GM10248 (cell line): ENCODE data around the gene ALG2.
"Not testable (repeated sequence)": the region's sequence is repeated elsewhere in the genome, so short reads cannot be mapped to it uniquely, and the experiment has no call there.

ENCODE experiments used
- CTCF ChIA-PET: fragments of 300-600 bp; sonication (Branson Sonifier 250); formaldehyde crosslinking; extraction: SDS; loops from one replicate; lab custom pipeline; 2021; ENCODE audit warnings: antibody characterized with exemption; lab: Yijun Ruan, JAX
- POLR2A ChIA-PET: fragments of 350-650 bp; sonication (Branson Sonifier 250); formaldehyde crosslinking; extraction: SDS; loops from one replicate; lab custom pipeline; 2020; ENCODE audit warnings: antibody characterized with exemption; lab: Yijun Ruan, JAX
- DNase-seq: peaks from one replicate; pipeline ENCODE4 v3.0.0; 2012; ENCODE audit errors: extremely low spot score
- CTCF ChIP-seq: IDR thresholded peaks from 2 replicates; pipeline ENCODE4 v1.5.1; 2012; ENCODE audit warnings: mild to moderate bottlenecking, low read depth; ENCODE audit errors: extremely low read depth, missing control alignments, control extremely low read depth

ALG2 gene

GRCh38 chr9:99238331-99238730, 16.6 kb upstream of the ALG2 start:
- DNase-seq: no peak
- ChIA-PET POLR2A (no interaction called here), CTCF (no interaction called here)
- no peak for TF ChIP-seq CTCF

GRCh38 chr9:99237849-99238248, 16.1 kb upstream of the ALG2 start:
- POLR2A ChIA-PET: not testable (repeated sequence)

GRCh38 chr9:99237356-99237755, 15.6 kb upstream of the ALG2 start:
- DNase-seq: no peak
- ChIA-PET POLR2A (no interaction called here), CTCF (no interaction called here)
- TF ChIP-seq CTCF: no peak

More at GRCh38 chr9:99237849-99238248, 16.1 kb upstream of the ALG2 start:
- DNase-seq, CTCF ChIA-PET: not testable (repeated sequence)

DNA sequence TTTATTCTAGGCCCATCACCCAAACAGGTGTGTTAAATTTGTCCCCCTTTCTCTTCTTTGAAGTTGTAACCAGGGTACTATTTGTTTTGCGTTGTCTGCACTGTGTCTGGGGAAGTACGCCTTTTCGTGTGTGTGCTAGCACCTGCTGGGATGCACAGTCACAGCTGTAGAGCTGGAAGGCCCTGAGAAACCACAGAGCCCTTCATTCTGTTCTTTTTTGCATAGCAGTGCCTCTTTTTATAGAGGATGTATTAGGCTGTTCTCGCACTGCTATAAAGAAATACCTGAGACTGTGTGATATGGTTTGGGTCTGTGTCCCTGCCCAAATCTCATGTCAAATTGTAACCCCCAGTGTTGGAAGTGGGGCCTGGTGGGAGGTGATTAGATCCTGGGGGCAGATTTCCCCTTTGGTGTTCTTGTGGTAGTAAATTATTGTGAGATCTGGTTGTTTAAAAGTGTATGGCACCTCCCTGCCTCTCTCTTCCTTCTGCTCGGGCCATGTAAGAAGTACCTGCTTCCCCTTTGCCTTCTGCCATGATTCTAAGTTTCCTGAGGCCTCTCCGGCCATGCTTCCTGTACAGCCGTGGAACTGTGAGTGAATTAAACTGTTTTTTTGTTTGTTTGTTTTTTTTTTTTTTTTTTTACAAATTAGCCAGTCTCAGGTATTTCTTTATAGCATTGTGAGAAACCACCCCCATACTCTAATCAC, 14.3 kb upstream of the ALG2 start:
- DNase-seq: peak; percentile 74
- POLR2A ChIA-PET: interaction anchor here (1.3 to 2.8 kb wide), 2 partner anchors 11 to 14 kb away, joined by 3 to 12 read pairs; partner anchors contain the start of genes ALG2 and SEC61B
- CTCF ChIA-PET: interaction anchor here (6.3 to 6.7 kb wide), 2 partner anchors 14 to 50 kb away, joined by 86 to 97 read pairs; partner anchors contain the start of genes ALG2 and SEC61B
- no peak for TF ChIP-seq CTCF

DNA sequence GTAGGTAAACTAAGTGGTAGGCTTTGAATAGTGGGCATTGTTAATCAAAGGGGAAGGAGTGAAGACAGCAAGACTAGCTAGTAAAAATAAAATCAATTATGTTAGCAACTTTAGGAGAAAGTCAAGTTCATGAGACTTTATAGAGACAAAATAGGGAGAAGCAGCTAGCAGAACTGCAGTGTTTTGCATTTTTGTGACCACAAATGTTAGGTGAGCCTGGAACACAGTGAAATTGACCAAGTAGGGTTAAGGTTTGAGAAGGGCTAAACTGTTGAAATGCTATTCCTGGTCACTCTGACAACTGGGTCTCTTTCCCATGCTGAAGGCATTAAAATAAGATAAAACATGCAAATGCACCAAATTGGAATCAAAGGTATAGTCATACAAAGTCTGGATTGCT, 13.3 kb upstream of the ALG2 start:
- no peak for DNase-seq
- ChIA-PET POLR2A (interaction anchor here (1.3 to 2.8 kb wide), 2 partner anchors 10 to 13 kb away, joined by 3 to 12 read pairs; partner anchors contain the start of genes ALG2 and SEC61B), CTCF (interaction anchor here (1.3 to 6.7 kb wide), 5 partner anchors 10 to 590 kb away, joined by 3 to 97 read pairs (median 4); partner anchors contain the start of genes ALG2 and SEC61B)
- no peak for TF ChIP-seq CTCF

GRCh38 chr9:99234618-99235017, 12.9 kb upstream of the ALG2 start:
- no peak for TF ChIP-seq CTCF
- DNase-seq: no peak
- ChIA-PET CTCF (interaction anchor here (0.9 to 6.7 kb wide), 8 partner anchors 10 to 590 kb away, joined by 3 to 97 read pairs (median 12); partner anchors contain the start of genes ALG2 and SEC61B), POLR2A (interaction anchor here (0.9 to 2.8 kb wide), 4 partner anchors 9 to 19 kb away, joined by 3 to 12 read pairs (median 5); partner anchors contain the start of genes ALG2 and SEC61B)

DNA sequence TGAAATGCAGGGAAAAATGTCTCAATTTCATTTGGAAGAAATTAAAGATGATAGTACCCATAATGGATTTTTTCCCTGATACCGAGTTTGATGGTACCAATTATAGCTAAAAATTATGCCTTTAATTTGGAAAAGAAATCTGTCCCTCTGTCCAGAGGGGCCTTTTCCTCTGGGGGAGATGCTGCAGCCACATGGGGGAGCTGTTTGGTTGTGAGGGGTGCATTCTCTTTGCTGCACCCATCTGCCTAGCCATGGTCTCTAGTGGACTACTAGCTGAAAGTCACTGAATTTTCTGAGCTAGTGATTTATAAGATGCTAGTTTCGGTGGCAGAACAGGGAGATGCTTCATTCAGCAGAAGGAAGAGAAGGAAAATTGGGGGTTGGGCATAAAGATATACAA, 10.0 kb upstream of the ALG2 start:
- TF ChIP-seq CTCF: peak; percentile 74
- POLR2A ChIA-PET: interaction anchor here (0.6 to 2.3 kb wide), 5 partner anchors 10 to 31 kb away, joined by 3 to 13 read pairs (median 4); partner anchors contain the start of genes ALG2 and SEC61B
- peak; percentile 40 for DNase-seq
- CTCF ChIA-PET: interaction anchor here (0.6 to 6.7 kb wide), 54 partner anchors 9 to 1194 kb away, joined by 3 to 97 read pairs (median 5); partner anchors contain the start of genes ALG2, NR4A3 and SEC61B
